Vagina (tissue), 2 donors: ENCODE measurements around the gene PLCB3. TPM values are rescaled to one million over a fixed set of nuclear protein-coding genes. Genes with fewer than 3 reads are reported as not detected.
A peak's percentile ranks its signal among the peaks of the same experiment; 100 is the strongest.

Source experiments
- DNase-seq, 2 donors: peaks; one replicate each; pipeline ENCODE4 v3.0.0-alpha.2; 2017; ENCODE audit errors: extremely low spot score in 2 of 2
- H3K27ac ChIP-seq: fragments of 200-600 bp; sonication (generic); one replicate; pipeline ENCODE4 v1.5.1; 2019
- H3K27me3 ChIP-seq: fragments of 200-600 bp; sonication (generic); one replicate; pipeline ENCODE4 v1.5.1; 2019
- H3K36me3 ChIP-seq, 2 donors: fragments of 200-600 bp; sonication (generic); one replicate each; pipeline ENCODE4 v1.5.1; 2017 to 2019
- H3K4me1 ChIP-seq: fragments of 200-600 bp; sonication (generic); one replicate; pipeline ENCODE4 v1.5.1; 2019
- H3K4me3 ChIP-seq, 2 donors: fragments of 200-600 bp; sonication (generic); 1 replicate in 1 of 2; 2 replicates in 1 of 2; pipeline ENCODE4 v1.5.1; 2016 to 2019
- H3K9me3 ChIP-seq: fragments of 200-600 bp; sonication (generic); one replicate; pipeline ENCODE4 v1.5.1; 2019
- POLR2A ChIP-seq, 2 donors: fragments of 450-650 bp; IDR thresholded peaks; one replicate each; pipeline ENCODE4 v1.6.1; 2017; ENCODE audit warnings: antibody characterized with exemption in 2 of 2, mild to moderate bottlenecking in 2 of 2, moderate library complexity in 2 of 2
- POLR2AphosphoS5 ChIP-seq, 2 donors: sonication (generic); formaldehyde crosslinking; IDR thresholded peaks; one replicate each; pipeline ENCODE4 v1.9.0; 2017; ENCODE audit warnings: antibody characterized with exemption in 2 of 2, mild to moderate bottlenecking in 2 of 2, low read depth in 1 of 2; ENCODE audit not compliant: insufficient read depth in 1 of 2
- intact Hi-C: fragments of 100-400 bp; cut with DNase I; formaldehyde crosslinking; loops from one replicate; pipeline ENCODE4 v1.15.1; 2023
- total RNA-seq: library from RNA; depleted of rRNA; stranded (reverse); fragments of >200 nt; gene quantifications from one replicate; pipeline ENCODE4 v1.2.3, GENCODE V29; 2016
- TF ChIP-seq, protein P1 (sequence below), 3 experiments: fragments of 450-650 bp in 2 of 3; fragments of 200-600 bp in 1 of 3; sonication (generic) in 1 of 3; IDR thresholded peaks; one replicate each; pipeline ENCODE4 v1.5.1; 2017 to 2019; ENCODE audit warnings: antibody characterized with exemption in 3 of 3, mild to moderate bottlenecking in 2 of 3, moderate library complexity in 2 of 3

Gene PLCB3
- total RNA-seq, 1 donor from 2014 or later, result 33.1 TPM

DNA sequence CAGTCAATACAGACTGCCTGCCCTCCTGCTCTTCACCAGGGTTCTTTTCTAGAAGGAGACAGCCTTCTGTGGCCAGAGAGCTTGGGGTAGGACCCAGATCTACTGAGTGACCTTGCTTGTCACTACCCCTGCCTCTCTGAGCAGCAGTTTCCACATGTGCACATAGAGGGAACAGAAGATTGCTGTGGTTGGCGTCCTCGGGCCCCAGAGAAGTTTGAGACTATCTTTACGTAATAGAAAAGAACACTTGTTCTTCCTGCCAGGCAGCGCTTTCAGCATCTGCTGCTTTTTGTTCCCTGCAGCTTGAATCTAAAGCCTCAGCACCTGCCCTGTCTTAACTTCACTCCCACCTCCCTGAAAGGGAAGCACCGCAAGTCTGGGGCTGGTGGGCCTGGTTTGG, 12.3 kb upstream of the PLCB3 start:
- Histone ChIP-seq H3K27me3 (no peaks in the 10 kb centered on the region), H3K9me3 (no peaks in the 10 kb centered on the region), H3K4me3 (no peak overlapping the region), H3K36me3 (peaks cover 0 to 26% of the 10 kb centered on the region in 2 donors), H3K27ac (peak overlapping the region; percentile 100), H3K4me1 (peaks cover 58% of the 10 kb centered on the region)
- no peak for DNase-seq
- intact Hi-C loops, result loop anchor here (5.0 kb wide), 1 partner anchor 68 kb away; the partner anchor contains the start of gene ESRRA
- TF ChIP-seq, protein P1, sequence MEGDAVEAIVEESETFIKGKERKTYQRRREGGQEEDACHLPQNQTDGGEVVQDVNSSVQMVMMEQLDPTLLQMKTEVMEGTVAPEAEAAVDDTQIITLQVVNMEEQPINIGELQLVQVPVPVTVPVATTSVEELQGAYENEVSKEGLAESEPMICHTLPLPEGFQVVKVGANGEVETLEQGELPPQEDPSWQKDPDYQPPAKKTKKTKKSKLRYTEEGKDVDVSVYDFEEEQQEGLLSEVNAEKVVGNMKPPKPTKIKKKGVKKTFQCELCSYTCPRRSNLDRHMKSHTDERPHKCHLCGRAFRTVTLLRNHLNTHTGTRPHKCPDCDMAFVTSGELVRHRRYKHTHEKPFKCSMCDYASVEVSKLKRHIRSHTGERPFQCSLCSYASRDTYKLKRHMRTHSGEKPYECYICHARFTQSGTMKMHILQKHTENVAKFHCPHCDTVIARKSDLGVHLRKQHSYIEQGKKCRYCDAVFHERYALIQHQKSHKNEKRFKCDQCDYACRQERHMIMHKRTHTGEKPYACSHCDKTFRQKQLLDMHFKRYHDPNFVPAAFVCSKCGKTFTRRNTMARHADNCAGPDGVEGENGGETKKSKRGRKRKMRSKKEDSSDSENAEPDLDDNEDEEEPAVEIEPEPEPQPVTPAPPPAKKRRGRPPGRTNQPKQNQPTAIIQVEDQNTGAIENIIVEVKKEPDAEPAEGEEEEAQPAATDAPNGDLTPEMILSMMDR (IDR thresholded peaks at IDR 0.05), result no peak
- TF ChIP-seq POLR2A (IDR thresholded peaks at IDR 0.05) (no peak), POLR2AphosphoS5 (IDR thresholded peaks at IDR 0.05; ENCODE audit: insufficient read depth in 1 of 2, low read depth in 1 of 2) (no peak)

GRCh38 chr11:64239662-64240434, 11.5 kb upstream of the PLCB3 start:
- peak overlapping the region; percentile 87 to 99 for H3K4me3 ChIP-seq
- intact Hi-C loops, result loop anchor here (2.0 to 5.0 kb wide), 2 partner anchors 67 to 77 kb away; partner anchors contain the start of genes ESRRA and TRMT112

DNA sequence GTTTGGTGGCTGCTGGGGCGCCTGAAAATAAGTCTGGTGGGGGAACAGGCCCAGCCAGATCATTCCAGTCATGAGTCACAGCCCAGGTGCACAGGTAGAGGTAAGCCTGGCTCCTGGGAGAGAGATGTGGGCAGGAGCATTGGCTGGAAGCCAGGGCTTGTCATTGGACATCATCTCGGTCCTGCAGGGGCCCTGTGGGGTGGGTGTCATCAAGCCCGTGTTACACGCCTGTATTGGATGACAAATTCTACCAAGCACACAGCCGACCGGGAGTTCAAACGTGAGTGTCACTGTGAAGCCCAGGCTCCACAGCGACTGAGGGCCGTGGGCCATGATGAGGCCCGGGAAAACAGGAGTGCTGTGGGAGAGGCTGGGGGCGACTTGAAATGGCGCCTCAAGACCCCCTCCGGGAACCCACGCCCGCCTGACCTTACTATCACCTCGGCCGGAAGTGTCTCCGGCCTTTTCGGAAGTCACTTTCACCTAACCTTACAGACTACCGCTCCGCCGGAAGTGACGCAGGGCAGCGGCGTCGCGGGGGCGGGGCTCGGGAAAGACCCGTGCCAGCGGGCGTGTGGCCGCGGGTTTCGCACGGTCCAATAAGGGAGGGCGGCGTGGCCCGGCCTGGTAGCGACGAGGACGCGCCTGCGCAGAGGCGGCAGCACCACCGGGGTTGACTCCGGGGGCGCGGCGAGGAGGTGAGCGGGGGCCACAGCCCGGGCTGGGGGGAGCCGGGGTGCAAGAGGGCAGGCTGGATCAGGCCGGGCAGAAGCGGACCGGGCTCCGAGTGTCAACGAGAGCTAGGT, 10.7 kb upstream of the PLCB3 start, which contains the start of gene FKBP2:
FKBP2 (plus strand) TSS at position 661 of the 806 bp plus-strand sequence. CDS start 1,293 bp downstream, outside the sequence.
- intact Hi-C loops, result loop anchor here (2.0 kb wide), 1 partner anchor 76 kb away; the partner anchor contains the start of gene TRMT112
- Histone ChIP-seq H3K36me3 (peaks cover 0 to 30% of the 10 kb centered on the region in 2 donors), H3K4me1 (peaks cover 61% of the 10 kb centered on the region)

More at GRCh38 chr11:64239662-64240434, 11.5 kb upstream of the PLCB3 start:
- Histone ChIP-seq H3K9me3 (no peaks in the 10 kb centered on the region), H3K36me3 (peaks cover 0 to 30% of the 10 kb centered on the region in 2 donors), H3K4me1 (peaks cover 61% of the 10 kb centered on the region), H3K27me3 (no peaks in the 10 kb centered on the region), H3K27ac (peak overlapping the region; percentile 100)
- TF ChIP-seq POLR2A (IDR thresholded peaks at IDR 0.05) (no peak), POLR2AphosphoS5 (IDR thresholded peaks at IDR 0.05; ENCODE audit: insufficient read depth in 1 of 2, low read depth in 1 of 2) (no peak)
- TF ChIP-seq, protein P1 (IDR thresholded peaks at IDR 0.05), result no peak
- DNase-seq, result no peak

GRCh38 chr11:64241241-64241490, 10.2 kb upstream of the PLCB3 start:
- Histone ChIP-seq H3K9me3 (no peaks in the 10 kb centered on the region), H3K4me1 (peaks cover 61% of the 10 kb centered on the region), H3K4me3 (peak overlapping the region; percentile 87 to 99), H3K27ac (peak overlapping the region; percentile 100), H3K36me3 (peaks cover 0 to 30% of the 10 kb centered on the region in 2 donors), H3K27me3 (no peaks in the 10 kb centered on the region)
- TF ChIP-seq POLR2AphosphoS5 (IDR thresholded peaks at IDR 0.05; ENCODE audit: insufficient read depth in 1 of 2, low read depth in 1 of 2) (no peak), POLR2A (IDR thresholded peaks at IDR 0.05) (no peak)
- TF ChIP-seq, protein P1 (IDR thresholded peaks at IDR 0.05), result no peak
- peak; percentile 99 to 100 for DNase-seq
- intact Hi-C loops, result loop anchor here (2.0 kb wide), 1 partner anchor 76 kb away; the partner anchor contains the start of gene TRMT112

More for the DNA sequence above, 10.7 kb upstream of the PLCB3 start, which contains the start of gene FKBP2:
- TF ChIP-seq, protein P1 (IDR thresholded peaks at IDR 0.05), result no peak
- peak; percentile 85 to 98 for TF ChIP-seq POLR2AphosphoS5 (IDR thresholded peaks at IDR 0.05; ENCODE audit: insufficient read depth in 1 of 2, low read depth in 1 of 2)
- TF ChIP-seq POLR2A (IDR thresholded peaks at IDR 0.05), result peak in 1 of 2 donors; percentile 65
- peak in 1 of 2 donors; percentile 99 for DNase-seq
- Histone ChIP-seq H3K27me3 (no peaks in the 10 kb centered on the region), H3K4me3 (peak within 1 kb of the TSS; percentile 87 to 99), H3K9me3 (no peaks in the 10 kb centered on the region), H3K27ac (peak within 1 kb of the TSS; percentile 100)
